Activated naive CD8-positive, alpha-beta T cell treated with anti-CD3 and anti-CD28 coated beads, Interleukin-2, amount 50 U/mL, for 24 hours (primary cell): ENCODE results near the gene DLX2.
"Not testable (repeated sequence)": the region's sequence is repeated elsewhere in the genome, so short reads cannot be mapped to it uniquely, and the experiment has no call there.

Experiments used
- ATAC-seq: fragments of 150-1000 bp; cut with Tn5 transposase; one replicate; pipeline ENCODE4 v1.10.0; 2021
- DNase-seq: peaks from one replicate; pipeline ENCODE4 v3.0.0; 2021
- H3K27ac Mint-ChIP-seq: one replicate; pipeline ENCODE4 v1.8.0; 2021; ENCODE audit warnings: mild to moderate bottlenecking, mixed read lengths
- H3K27me3 Mint-ChIP-seq: one replicate; pipeline ENCODE4 v1.8.0; 2021; ENCODE audit warnings: mixed read lengths
- H3K36me3 Mint-ChIP-seq: one replicate; pipeline ENCODE4 v1.8.0; 2021; ENCODE audit warnings: low read depth, mixed read lengths
- H3K4me1 Mint-ChIP-seq: one replicate; pipeline ENCODE4 v1.8.0; 2021; ENCODE audit warnings: mixed read lengths
- H3K4me3 Mint-ChIP-seq: one replicate; pipeline ENCODE4 v1.8.0; 2021; ENCODE audit warnings: mild to moderate bottlenecking, moderate library complexity, mixed read lengths
- H3K9me3 Mint-ChIP-seq: one replicate; pipeline ENCODE4 v1.8.0; 2021; ENCODE audit warnings: mixed read lengths

Gene DLX2

GRCh38 chr2:172102391-172103359 lies at the start of gene DLX2:
Gene DLX2, minus strand, starts transcription at chr2:172102900. Its CDS starts 362 bp downstream, at chr2:172102538.
- H3K27ac Mint-ChIP-seq: no peak within 1 kb of the TSS
- peaks cover 59% of the 10 kb centered on the region for H3K4me1 Mint-ChIP-seq
- DNase-seq (peak; percentile 78), ATAC-seq (peak; percentile 41)
- peaks cover 1% of the 10 kb centered on the region for H3K36me3 Mint-ChIP-seq
- H3K9me3 Mint-ChIP-seq: no peaks in the 10 kb centered on the region
- peaks cover 72% of the 10 kb centered on the region for H3K27me3 Mint-ChIP-seq
- H3K4me3 Mint-ChIP-seq: peak within 1 kb of the TSS; percentile 76

GRCh38 chr2:172147944-172148650 lies 45.4 kb upstream of the DLX2 start:
- no peaks in the 10 kb centered on the region for H3K9me3 Mint-ChIP-seq
- DNase-seq (no peak), ATAC-seq (no peak)
- H3K4me1 Mint-ChIP-seq: peaks cover 2% of the 10 kb centered on the region
- no peak overlapping the region for H3K4me3 Mint-ChIP-seq
- peaks cover 9% of the 10 kb centered on the region for H3K27me3 Mint-ChIP-seq
- H3K27ac Mint-ChIP-seq: no peak overlapping the region
- H3K36me3 Mint-ChIP-seq: no peaks in the 10 kb centered on the region

- Mint-ChIP-seq H3K27ac (no peak overlapping the region), H3K27me3 (no peaks in the 10 kb centered on the region), H3K36me3 (no peaks in the 10 kb centered on the region), H3K4me3 (no peak overlapping the region), H3K9me3 (no peaks in the 10 kb centered on the region), H3K4me1 (no peaks in the 10 kb centered on the region)
- ATAC-seq (no peak), DNase-seq (no peak)
Observed at GRCh38 chr2:172143817-172144216, 41.1 kb upstream of the DLX2 start.

- DNase-seq, H3K4me1 Mint-ChIP-seq, H3K27ac Mint-ChIP-seq, ATAC-seq, H3K27me3 Mint-ChIP-seq, H3K4me3 Mint-ChIP-seq, H3K36me3 Mint-ChIP-seq, H3K9me3 Mint-ChIP-seq: not testable (repeated sequence)
Observed at GRCh38 chr2:172138727-172139126, 36.0 kb upstream of the DLX2 start.

GRCh38 chr2:172137943-172138342 lies 35.2 kb upstream of the DLX2 start:
- Mint-ChIP-seq H3K36me3 (no peaks in the 10 kb centered on the region), H3K4me3 (no peak overlapping the region), H3K9me3 (no peaks in the 10 kb centered on the region), H3K4me1 (no peaks in the 10 kb centered on the region), H3K27me3 (peaks cover 2% of the 10 kb centered on the region), H3K27ac (no peak overlapping the region)
- DNase-seq (no peak), ATAC-seq (no peak)

- peaks cover 2% of the 10 kb centered on the region for H3K27me3 Mint-ChIP-seq
Observed at GRCh38 chr2:172137109-172137508, 34.4 kb upstream of the DLX2 start.

GRCh38 chr2:172135446-172135845 lies 32.7 kb upstream of the DLX2 start:
- Mint-ChIP-seq H3K27me3 (peaks cover 2% of the 10 kb centered on the region), H3K27ac (no peak overlapping the region), H3K36me3 (no peaks in the 10 kb centered on the region), H3K4me1 (no peaks in the 10 kb centered on the region), H3K9me3 (no peaks in the 10 kb centered on the region), H3K4me3 (no peak overlapping the region)
- ATAC-seq (no peak), DNase-seq (no peak)

More at GRCh38 chr2:172137109-172137508, 34.4 kb upstream of the DLX2 start:
- H3K27ac Mint-ChIP-seq: no peak overlapping the region
- H3K4me1 Mint-ChIP-seq: no peaks in the 10 kb centered on the region
- ATAC-seq (no peak), DNase-seq (no peak)
- no peak overlapping the region for H3K4me3 Mint-ChIP-seq
- no peaks in the 10 kb centered on the region for H3K36me3 Mint-ChIP-seq
- H3K9me3 Mint-ChIP-seq: no peaks in the 10 kb centered on the region

- no peak for ATAC-seq
- no peaks in the 10 kb centered on the region for H3K4me1 Mint-ChIP-seq
- peaks cover 4% of the 10 kb centered on the region for H3K9me3 Mint-ChIP-seq
- no peak overlapping the region for H3K27ac Mint-ChIP-seq
- H3K27me3 Mint-ChIP-seq: peaks cover 2% of the 10 kb centered on the region
- no peak overlapping the region for H3K4me3 Mint-ChIP-seq
- no peaks in the 10 kb centered on the region for H3K36me3 Mint-ChIP-seq
- DNase-seq: no peak
Observed at GRCh38 chr2:172134270-172134669, 31.6 kb upstream of the DLX2 start.

GRCh38 chr2:172131713-172132555 lies 29.2 kb upstream of the DLX2 start:
- H3K4me1 Mint-ChIP-seq: no peaks in the 10 kb centered on the region

GRCh38 chr2:172129404-172129803 lies 26.7 kb upstream of the DLX2 start:
- ATAC-seq (no peak), DNase-seq (no peak)
- Mint-ChIP-seq H3K36me3 (no peaks in the 10 kb centered on the region), H3K4me1 (no peaks in the 10 kb centered on the region), H3K27ac (no peak overlapping the region), H3K4me3 (no peak overlapping the region), H3K27me3 (no peaks in the 10 kb centered on the region), H3K9me3 (peaks cover 4% of the 10 kb centered on the region)

More at GRCh38 chr2:172131713-172132555, 29.2 kb upstream of the DLX2 start:
- DNase-seq: no peak
- no peak for ATAC-seq
- Mint-ChIP-seq H3K4me3 (no peak overlapping the region), H3K27ac (no peak overlapping the region), H3K36me3 (no peaks in the 10 kb centered on the region), H3K9me3 (peaks cover 4% of the 10 kb centered on the region), H3K27me3 (peaks cover 2% of the 10 kb centered on the region)

- ATAC-seq (no peak), DNase-seq (no peak)
- Mint-ChIP-seq H3K4me1 (peaks cover 1% of the 10 kb centered on the region), H3K36me3 (no peaks in the 10 kb centered on the region), H3K9me3 (peaks cover 4% of the 10 kb centered on the region), H3K4me3 (no peak overlapping the region), H3K27ac (no peak overlapping the region), H3K27me3 (no peaks in the 10 kb centered on the region)
Observed at GRCh38 chr2:172128484-172128883, 25.8 kb upstream of the DLX2 start.

GRCh38 chr2:172120118-172120517 lies 17.4 kb upstream of the DLX2 start:
- Mint-ChIP-seq H3K9me3 (no peaks in the 10 kb centered on the region), H3K4me1 (peaks cover 1% of the 10 kb centered on the region), H3K27ac (no peak overlapping the region), H3K36me3 (no peaks in the 10 kb centered on the region), H3K4me3 (no peak overlapping the region), H3K27me3 (peaks cover 7% of the 10 kb centered on the region)
- ATAC-seq (no peak), DNase-seq (no peak)

GRCh38 chr2:172119089-172119488 lies 16.4 kb upstream of the DLX2 start:
- Mint-ChIP-seq H3K27ac (no peak overlapping the region), H3K36me3 (no peaks in the 10 kb centered on the region), H3K4me3 (no peak overlapping the region), H3K27me3 (peaks cover 12% of the 10 kb centered on the region), H3K9me3 (no peaks in the 10 kb centered on the region), H3K4me1 (no peaks in the 10 kb centered on the region)
- ATAC-seq (no peak), DNase-seq (no peak)

GRCh38 chr2:172116107-172116506 lies 13.4 kb upstream of the DLX2 start:
- no peaks in the 10 kb centered on the region for H3K9me3 Mint-ChIP-seq
- H3K4me1 Mint-ChIP-seq: no peaks in the 10 kb centered on the region
- peaks cover 19% of the 10 kb centered on the region for H3K27me3 Mint-ChIP-seq
- ATAC-seq (no peak), DNase-seq (no peak)
- no peak overlapping the region for H3K27ac Mint-ChIP-seq
- no peak overlapping the region for H3K4me3 Mint-ChIP-seq
- no peaks in the 10 kb centered on the region for H3K36me3 Mint-ChIP-seq
